AG04449 (cell line): ENCODE measurements around the gene IL17RB.

Experiments used
- CTCF ChIA-PET: fragments of 350-600 bp; formaldehyde crosslinking; extraction: SDS; loops from one replicate; lab custom pipeline; 2021; ENCODE audit warnings: antibody characterized with exemption; lab: Yijun Ruan, JAX
- POLR2A ChIA-PET: fragments of 400-600, 350-600 bp; formaldehyde crosslinking; extraction: SDS; loops from one replicate; lab custom pipeline; 2020; ENCODE audit warnings: antibody characterized with exemption, inconsistent platforms; lab: Yijun Ruan, JAX
- DNase-seq: peaks from one replicate; pipeline ENCODE4 v3.0.0-alpha.2; 2010; ENCODE audit warnings: low read depth, low spot score
- H3K4me3 ChIP-seq: 2 replicates; pipeline ENCODE4 v1.5.1; 2011; ENCODE audit warnings: low read depth, mild to moderate bottlenecking, control low read depth, low read length
- CTCF ChIP-seq: IDR thresholded peaks from one replicate; pipeline ENCODE4 v1.5.1; 2011; ENCODE audit warnings: mild to moderate bottlenecking, moderate library complexity, low read length, control low read depth, inconsistent platforms; ENCODE audit not compliant: insufficient read depth; ENCODE audit errors: missing control alignments

Gene IL17RB

GRCh38 chr3:53890726-53891475 lies 44.5 kb downstream of the IL17RB start:
- ChIA-PET POLR2A (no interaction called here), CTCF (interaction anchor here (0.9 to 1.7 kb wide), 4 partner anchors 31 to 181 kb away, joined by 3 to 5 read pairs (median 4); no protein-coding TSS in a partner anchor)
- H3K4me3 ChIP-seq = peak overlapping the region; percentile 88
- DNase-seq = no peak
- no peak for TF ChIP-seq CTCF

- H3K4me3 ChIP-seq = peak within 1 kb of the TSS; percentile 88
- CTCF ChIA-PET = interaction anchor here (0.8 to 1.7 kb wide), 4 partner anchors 32 to 84 kb away, joined by 3 to 5 read pairs (median 4); no protein-coding TSS in a partner anchor
- peak; percentile 97 for DNase-seq
- TF ChIP-seq CTCF = no peak
- POLR2A ChIA-PET = interaction anchor here (0.7 to 1.3 kb wide), 3 partner anchors 11 to 544 kb away, joined by 3 to 5 read pairs (median 3); partner anchors contain the start of gene DCP1A
Observed at GRCh38 chr3:53891497-53892285, 45.3 kb downstream of the IL17RB start, which contains the start of gene SELENOK. Gene SELENOK, minus strand, starts transcription at chr3:53891859.

GRCh38 chr3:53892286-53892637 lies 45.9 kb downstream of the IL17RB start:
- CTCF ChIA-PET = interaction anchor here (0.8 to 1.7 kb wide), 2 partner anchors 46 to 67 kb away, joined by 3 to 5 read pairs; no protein-coding TSS in a partner anchor
- POLR2A ChIA-PET = interaction anchor here (0.7 to 1.3 kb wide), 3 partner anchors 11 to 544 kb away, joined by 3 to 5 read pairs (median 3); partner anchors contain the start of gene DCP1A
- no peak for DNase-seq
- no peak for TF ChIP-seq CTCF
- peak overlapping the region; percentile 62 for H3K4me3 ChIP-seq

- CTCF ChIA-PET = interaction anchor here (1.4 to 1.5 kb wide), 2 partner anchors 38 to 39 kb away, joined by 4 read pairs; no protein-coding TSS in a partner anchor
- DNase-seq = no peak
- H3K4me3 ChIP-seq = no peak overlapping the region
- TF ChIP-seq CTCF = no peak
- POLR2A ChIA-PET = no interaction called here
Observed at GRCh38 chr3:53899750-53900149, 53.4 kb downstream of the IL17RB start.

- no peak overlapping the region for H3K4me3 ChIP-seq
- DNase-seq = no peak
- POLR2A ChIA-PET = no interaction called here
- CTCF ChIA-PET = interaction anchor here (1.5 kb wide), 1 partner anchor 37 kb away, joined by 4 read pairs; no protein-coding TSS in a partner anchor
- TF ChIP-seq CTCF = no peak
Observed at GRCh38 chr3:53900666-53901331, 54.4 kb downstream of the IL17RB start.
